GM18498 (cell line): ENCODE data around the gene MYL10.

Experiments used
- ATAC-seq: cut with Tn5 transposase; IDR thresholded peaks from one replicate; pipeline ENCODE4 v1.9.1; 2021; ENCODE audit warnings: mild to moderate bottlenecking, moderate library complexity; ENCODE audit not compliant: unreplicated experiment

Gene MYL10

GRCh38 chr7:101578552-101578951 is 50.5 kb downstream of the MYL10 start:
- no peak for ATAC-seq

- ATAC-seq = no peak
Observed at GRCh38 chr7:101576998-101577397, 52.1 kb downstream of the MYL10 start.

GRCh38 chr7:101575721-101576120 is 53.4 kb downstream of the MYL10 start:
- ATAC-seq = no peak

- no peak for ATAC-seq
Observed at GRCh38 chr7:101575168-101575567, 53.9 kb downstream of the MYL10 start.

- no peak for ATAC-seq
Observed at GRCh38 chr7:101572156-101572555, 56.9 kb downstream of the MYL10 start.

- no peak for ATAC-seq
Observed at GRCh38 chr7:101567230-101567629, 61.9 kb downstream of the MYL10 start.

GRCh38 chr7:101565601-101566209 is 63.4 kb downstream of the MYL10 start:
- no peak for ATAC-seq

GRCh38 chr7:101564778-101565211 is 64.3 kb downstream of the MYL10 start:
- ATAC-seq = no peak

- ATAC-seq = no peak
Observed at GRCh38 chr7:101563943-101564777, 64.9 kb downstream of the MYL10 start.
